Measurements from ENCODE around the gene DPP10. TPM values are rescaled to one million over a fixed set of nuclear protein-coding genes. Genes with fewer than 3 reads are reported as not detected.
"Not testable (repeated sequence)": the region's sequence is repeated elsewhere in the genome, so short reads cannot be mapped to it uniquely, and the experiment has no call there.

DPP10 gene
- total RNA-seq, 1 donor from 2014 or later = 6.5 TPM

DNA sequence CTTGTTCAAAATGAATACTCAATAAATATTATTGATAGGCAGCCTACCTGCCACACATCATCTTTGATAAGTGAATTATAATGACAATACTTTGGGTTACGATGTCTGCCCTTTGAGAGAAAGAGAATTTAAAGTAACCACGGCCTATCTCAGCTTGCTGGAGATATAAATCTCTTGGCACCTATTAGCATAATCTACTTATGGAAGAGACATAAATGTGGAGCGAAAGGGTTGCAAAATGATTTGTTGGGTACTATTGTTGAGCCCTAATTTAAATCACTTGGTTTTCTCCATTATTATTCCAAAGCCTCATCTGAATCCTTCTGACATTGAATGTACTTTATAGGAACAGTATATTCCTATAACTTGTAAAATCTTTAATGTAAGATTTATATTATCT is 520.1 kb downstream of the DPP10 start:
- H3K4me3 Mint-ChIP-seq = no peak overlapping the region
- no peak overlapping the region for H3K27ac Mint-ChIP-seq

DNA sequence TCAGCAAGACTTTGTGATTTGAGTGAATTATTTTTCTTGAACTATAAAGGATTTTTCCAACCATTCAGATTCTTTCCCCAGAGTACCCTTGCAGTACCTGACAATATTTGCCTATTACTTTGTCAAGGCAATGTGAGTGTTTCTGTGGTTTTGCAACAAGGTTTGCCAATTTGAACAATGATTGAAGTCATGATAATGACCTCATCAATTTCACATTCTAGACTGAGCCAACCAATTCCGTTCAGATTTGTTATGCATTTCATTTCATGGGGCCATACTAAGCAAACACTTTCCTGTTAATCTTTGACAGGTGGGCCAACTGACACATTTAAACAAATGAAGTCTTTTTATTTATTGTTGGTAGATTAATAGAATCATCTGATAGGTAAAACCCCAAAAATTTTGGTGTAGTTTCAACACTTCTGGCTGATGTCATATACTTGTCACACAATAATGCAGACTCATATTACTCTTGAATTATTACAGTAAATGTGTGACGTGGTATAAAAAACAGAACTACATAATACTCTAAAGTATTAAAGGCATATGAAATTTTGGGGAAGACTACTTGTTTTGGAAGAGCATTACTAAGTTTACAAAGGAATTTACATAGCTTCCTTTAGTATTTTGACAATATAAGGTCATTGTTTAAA is 526.4 kb downstream of the DPP10 start:
- no peaks in the 10 kb centered on the region for H3K4me1 Mint-ChIP-seq

More for the DNA sequence above, 520.1 kb downstream of the DPP10 start:
- Mint-ChIP-seq H3K36me3 (no peaks in the 10 kb centered on the region), H3K27me3 (ENCODE audit: insufficient read depth, low read depth) (peaks cover 2% of the 10 kb centered on the region), H3K9me3 (peaks cover 2% of the 10 kb centered on the region), H3K4me1 (peaks cover 5% of the 10 kb centered on the region)
- Histone ChIP-seq H3K36me3 (no peaks in the 10 kb centered on the region), H3F3A (ENCODE audit: low read depth) (no peaks in the 10 kb centered on the region), H3K27me3 (no peaks in the 10 kb centered on the region), H3K9me3 (ENCODE audit: low read depth) (no peaks in the 10 kb centered on the region), H3K4me2 (no peak overlapping the region), H4K20me1 (ENCODE audit: low read depth) (no peaks in the 10 kb centered on the region), H3K79me2 (ENCODE audit: low read depth) (no peaks in the 10 kb centered on the region), H2AFZ (replicated peaks) (no peak overlapping the region), H3K9ac (no peak overlapping the region), H3K4me1 (peaks cover 5% of the 10 kb centered on the region), H3K27ac (no peak overlapping the region), H3K4me3 (no peak overlapping the region)
- TF ChIP-seq EZH2phosphoT487 (IDR thresholded peaks at IDR 0.05) = no peak
- TF ChIP-seq, protein P1, sequence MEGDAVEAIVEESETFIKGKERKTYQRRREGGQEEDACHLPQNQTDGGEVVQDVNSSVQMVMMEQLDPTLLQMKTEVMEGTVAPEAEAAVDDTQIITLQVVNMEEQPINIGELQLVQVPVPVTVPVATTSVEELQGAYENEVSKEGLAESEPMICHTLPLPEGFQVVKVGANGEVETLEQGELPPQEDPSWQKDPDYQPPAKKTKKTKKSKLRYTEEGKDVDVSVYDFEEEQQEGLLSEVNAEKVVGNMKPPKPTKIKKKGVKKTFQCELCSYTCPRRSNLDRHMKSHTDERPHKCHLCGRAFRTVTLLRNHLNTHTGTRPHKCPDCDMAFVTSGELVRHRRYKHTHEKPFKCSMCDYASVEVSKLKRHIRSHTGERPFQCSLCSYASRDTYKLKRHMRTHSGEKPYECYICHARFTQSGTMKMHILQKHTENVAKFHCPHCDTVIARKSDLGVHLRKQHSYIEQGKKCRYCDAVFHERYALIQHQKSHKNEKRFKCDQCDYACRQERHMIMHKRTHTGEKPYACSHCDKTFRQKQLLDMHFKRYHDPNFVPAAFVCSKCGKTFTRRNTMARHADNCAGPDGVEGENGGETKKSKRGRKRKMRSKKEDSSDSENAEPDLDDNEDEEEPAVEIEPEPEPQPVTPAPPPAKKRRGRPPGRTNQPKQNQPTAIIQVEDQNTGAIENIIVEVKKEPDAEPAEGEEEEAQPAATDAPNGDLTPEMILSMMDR (IDR thresholded peaks at IDR 0.05) = no peak
- TF ChIP-seq EZH2 (IDR thresholded peaks at IDR 0.05) = no peak
- DNase-seq (ENCODE audit: low spot score) = no peak

DNA sequence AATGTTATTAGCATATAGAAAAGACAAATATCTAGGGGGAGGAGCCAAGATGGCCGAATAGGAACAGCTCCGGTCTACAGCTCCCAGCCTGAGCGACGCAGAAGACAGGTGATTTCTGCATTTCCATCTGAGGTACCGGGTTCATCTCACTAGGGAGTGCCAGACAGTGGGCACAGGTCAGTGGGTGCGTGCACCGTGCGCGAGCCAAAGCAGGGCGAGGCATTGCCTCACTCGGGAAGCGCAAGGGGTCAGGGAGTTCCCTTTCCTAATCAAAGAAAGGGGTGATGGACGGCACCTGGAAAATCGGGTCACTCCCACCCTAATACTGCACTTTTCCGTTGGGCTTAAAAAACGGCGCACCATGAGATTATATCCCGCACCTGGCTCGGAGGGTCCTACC is 561.9 kb downstream of the DPP10 start:
- not testable (repeated sequence) for H3K4me3 ChIP-seq; H2AFZ ChIP-seq (replicated peaks); H3K36me3 ChIP-seq; H3F3A ChIP-seq (ENCODE audit: low read depth); H3K27ac Mint-ChIP-seq; H3K4me1 Mint-ChIP-seq; H3K27me3 ChIP-seq; DNase-seq (ENCODE audit: low spot score); H3K79me2 ChIP-seq (ENCODE audit: low read depth); H3K4me2 ChIP-seq; H3K9ac ChIP-seq; H3K27me3 Mint-ChIP-seq (ENCODE audit: insufficient read depth, low read depth); H3K27ac ChIP-seq; H3K4me1 ChIP-seq; H3K4me3 Mint-ChIP-seq; H4K20me1 ChIP-seq (ENCODE audit: low read depth); H3K9me3 ChIP-seq (ENCODE audit: low read depth); H3K36me3 Mint-ChIP-seq; H3K9me3 Mint-ChIP-seq

More for the DNA sequence above, 526.4 kb downstream of the DPP10 start:
- H3K79me2 ChIP-seq (ENCODE audit: low read depth) = no peaks in the 10 kb centered on the region
- no peaks in the 10 kb centered on the region for H4K20me1 ChIP-seq (ENCODE audit: low read depth)
- H3K4me3 ChIP-seq = no peak overlapping the region
- Mint-ChIP-seq H3K36me3 (no peaks in the 10 kb centered on the region), H3K9me3 (peaks cover 2% of the 10 kb centered on the region), H3K27me3 (ENCODE audit: insufficient read depth, low read depth) (peaks cover 2% of the 10 kb centered on the region), H3K4me3 (no peak overlapping the region), H3K27ac (no peak overlapping the region)
- H3K4me2 ChIP-seq = no peak overlapping the region
- H3K27me3 ChIP-seq = no peaks in the 10 kb centered on the region
- H3K9ac ChIP-seq = no peak overlapping the region
- H3K27ac ChIP-seq = no peak overlapping the region
- DNase-seq (ENCODE audit: low spot score) = no peak
- no peaks in the 10 kb centered on the region for H3F3A ChIP-seq (ENCODE audit: low read depth)
- no peak overlapping the region for H2AFZ ChIP-seq (replicated peaks)
- H3K9me3 ChIP-seq (ENCODE audit: low read depth) = no peaks in the 10 kb centered on the region
- no peaks in the 10 kb centered on the region for H3K4me1 ChIP-seq
- TF ChIP-seq EZH2phosphoT487 (IDR thresholded peaks at IDR 0.05) = no peak
- TF ChIP-seq EZH2 (IDR thresholded peaks at IDR 0.05) = no peak
- TF ChIP-seq, protein P1 (IDR thresholded peaks at IDR 0.05) = no peak
- no peaks in the 10 kb centered on the region for H3K36me3 ChIP-seq

DNA sequence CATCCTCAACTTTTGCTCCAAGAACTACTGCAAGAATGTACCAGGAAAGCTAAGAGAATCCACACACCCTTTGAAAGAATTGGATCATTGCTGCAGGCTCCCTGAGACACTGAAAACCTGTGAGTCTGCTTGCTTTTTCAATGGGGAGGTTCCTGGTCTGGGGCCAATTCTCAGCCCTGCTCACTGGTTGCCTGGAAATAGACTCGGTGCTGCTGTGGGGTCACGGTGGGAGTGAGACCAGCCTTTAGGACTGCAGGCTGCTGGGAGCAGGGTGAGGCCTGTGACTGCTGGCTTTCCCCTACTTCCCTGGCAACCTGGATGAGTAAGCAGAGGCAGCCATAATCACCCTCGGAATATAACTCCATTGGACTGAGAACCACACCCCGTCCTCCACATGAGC is 569.3 kb downstream of the DPP10 start:
- TF ChIP-seq EZH2phosphoT487 (IDR thresholded peaks at IDR 0.05) (no peak), EZH2 (IDR thresholded peaks at IDR 0.05) (no peak)
- TF ChIP-seq, protein P1 (IDR thresholded peaks at IDR 0.05) = no peak
- no peak overlapping the region for H3K27ac ChIP-seq
- Mint-ChIP-seq H3K4me3 (no peak overlapping the region), H3K36me3 (no peaks in the 10 kb centered on the region), H3K9me3 (no peaks in the 10 kb centered on the region), H3K4me1 (no peaks in the 10 kb centered on the region), H3K27ac (no peak overlapping the region), H3K27me3 (ENCODE audit: insufficient read depth, low read depth) (no peaks in the 10 kb centered on the region)
- no peak overlapping the region for H3K9ac ChIP-seq
- no peaks in the 10 kb centered on the region for H3K79me2 ChIP-seq (ENCODE audit: low read depth)
- no peaks in the 10 kb centered on the region for H3K36me3 ChIP-seq
- no peak overlapping the region for H3K4me2 ChIP-seq
- H3K4me3 ChIP-seq = no peak overlapping the region
- H3K9me3 ChIP-seq (ENCODE audit: low read depth) = no peaks in the 10 kb centered on the region
- H3F3A ChIP-seq (ENCODE audit: low read depth) = no peaks in the 10 kb centered on the region
- H2AFZ ChIP-seq (replicated peaks) = no peak overlapping the region
- no peak for DNase-seq (ENCODE audit: low spot score)
- H3K27me3 ChIP-seq = no peaks in the 10 kb centered on the region
- H3K4me1 ChIP-seq = no peaks in the 10 kb centered on the region
- no peaks in the 10 kb centered on the region for H4K20me1 ChIP-seq (ENCODE audit: low read depth)

DNA sequence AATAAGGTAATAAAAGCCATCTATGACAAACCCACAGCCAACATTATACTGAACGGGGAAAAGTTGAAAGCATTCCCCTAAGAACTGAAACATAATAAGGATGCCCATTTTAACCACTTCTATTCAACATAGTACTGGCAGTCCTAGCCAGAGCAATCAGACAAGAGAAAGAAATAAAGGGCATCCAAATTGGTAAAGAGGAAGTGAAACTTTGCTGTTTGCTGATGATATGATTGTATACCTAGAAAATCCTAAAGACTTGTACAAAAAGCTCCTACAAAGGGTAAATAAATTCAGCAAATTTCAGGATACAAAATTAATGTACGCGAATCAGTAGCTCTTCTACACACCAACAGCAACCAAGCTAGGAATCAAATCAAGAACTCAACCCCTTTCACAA is 579.6 kb downstream of the DPP10 start:
- not testable (repeated sequence) for H3K9me3 ChIP-seq (ENCODE audit: low read depth); H3K4me1 ChIP-seq; H3K4me1 Mint-ChIP-seq; H3K27me3 Mint-ChIP-seq (ENCODE audit: insufficient read depth, low read depth); H3K4me2 ChIP-seq; H3K9ac ChIP-seq; H4K20me1 ChIP-seq (ENCODE audit: low read depth); H3K4me3 Mint-ChIP-seq; H3K36me3 Mint-ChIP-seq; H3K4me3 ChIP-seq; H3K36me3 ChIP-seq; H3K27me3 ChIP-seq; H3K79me2 ChIP-seq (ENCODE audit: low read depth); DNase-seq (ENCODE audit: low spot score); H3F3A ChIP-seq (ENCODE audit: low read depth); H3K27ac ChIP-seq; H2AFZ ChIP-seq (replicated peaks); H3K27ac Mint-ChIP-seq
- H3K9me3 Mint-ChIP-seq = peaks cover 11% of the 10 kb centered on the region

All from neural progenitor cell (in vitro differentiated cells).